T-cell (primary cell): ENCODE results near the gene R3HDM2. TPM values are rescaled to one million over a fixed set of nuclear protein-coding genes. Genes with fewer than 3 reads are reported as not detected.

Experiments
- ATAC-seq, 4 experiments: fragments of 200-7000 bp in 3 of 4; fragments of 150-1000 bp in 1 of 4; cut with Tn5 transposase; replicated peaks in 1 of 4; 1 replicate in 3 of 4; 2 replicates in 1 of 4; pipeline ENCODE4 v1.10.0; 2021; ENCODE audit warnings: moderate library complexity in 3 of 4, mild to moderate bottlenecking in 2 of 4, moderate number of reproducible peaks in 1 of 4
- CTCF ChIA-PET, 2 donors: fragments of 300-600 bp; sonication (Branson Sonifier 250); formaldehyde crosslinking; loops; one replicate each; lab custom pipeline; 2022; ENCODE audit warnings: antibody characterized with exemption in 2 of 2; lab: Charles Lee
- POLR2A ChIA-PET, 2 donors: fragments of 300-600 bp; sonication (Branson Sonifier 250); formaldehyde crosslinking; loops; one replicate each; lab custom pipeline; 2022; ENCODE audit warnings: antibody characterized with exemption in 2 of 2; lab: Charles Lee
- DNase-seq, 35 experiments: peaks; one replicate each; pipeline versions ENCODE4 v3.0.0 to v3.0.0-alpha.2; 2013 to 2023
- H3K27ac ChIP-seq: one replicate; pipeline ENCODE4 v1.5.1; 2013; ENCODE audit warnings: low read length
- H3K27me3 ChIP-seq, 2 experiments: replicated peaks in 1 of 2; 1 replicate in 1 of 2; 2 replicates in 1 of 2; pipeline versions ENCODE4 v1.6.1 to v1.7.0; 2013; ENCODE audit warnings: low read length in 1 of 2, mixed read lengths in 1 of 2; ENCODE audit not compliant: control insufficient read depth in 2 of 2, insufficient read depth in 2 of 2; ENCODE audit errors: extremely low read depth in 1 of 2
- H3K36me3 ChIP-seq, 2 donors: 1 replicate in 1 of 2; 2 replicates in 1 of 2; pipeline versions ENCODE4 v1.6.1 to v1.7.0; 2013; ENCODE audit warnings: low read length in 1 of 2; ENCODE audit not compliant: control insufficient read depth in 2 of 2, insufficient read depth in 1 of 2; ENCODE audit errors: extremely low read depth in 1 of 2
- H3K4me1 ChIP-seq, 2 experiments: 1 replicate in 1 of 2; 2 replicates in 1 of 2; pipeline versions ENCODE4 v1.6.1 to v1.7.0; 2013; ENCODE audit warnings: low read length in 2 of 2, mixed read lengths in 1 of 2; ENCODE audit not compliant: insufficient read depth in 2 of 2, control insufficient read depth in 1 of 2; ENCODE audit errors: extremely low read depth in 1 of 2
- H3K4me3 ChIP-seq, 2 donors: 1 replicate in 1 of 2; 2 replicates in 1 of 2; pipeline versions ENCODE4 v1.5.1 to v1.7.0; 2013; ENCODE audit warnings: mild to moderate bottlenecking in 2 of 2, low read length in 1 of 2, moderate library complexity in 1 of 2; ENCODE audit not compliant: control insufficient read depth in 1 of 2; ENCODE audit errors: extremely low read depth in 1 of 2
- H3K9me3 ChIP-seq: 2 replicates; pipeline ENCODE4 v1.7.0; 2013
- H3K27ac Mint-ChIP-seq, 2 donors: one replicate each; pipeline ENCODE4 v1.8.0; 2020 to 2021; ENCODE audit warnings: mild to moderate bottlenecking in 2 of 2, mixed read lengths in 2 of 2
- H3K27me3 Mint-ChIP-seq, 2 donors: one replicate each; pipeline ENCODE4 v1.8.0; 2021 to 2022; ENCODE audit warnings: mixed read lengths in 2 of 2
- H3K36me3 Mint-ChIP-seq: one replicate; pipeline ENCODE4 v1.8.0; 2021; ENCODE audit warnings: mixed read lengths
- H3K4me1 Mint-ChIP-seq, 3 donors: one replicate each; pipeline ENCODE4 v1.8.0; 2020 to 2022; ENCODE audit warnings: mixed read lengths in 3 of 3, mild to moderate bottlenecking in 1 of 3
- H3K4me3 Mint-ChIP-seq, 3 donors: one replicate each; pipeline ENCODE4 v1.8.0; 2020 to 2022; ENCODE audit warnings: mild to moderate bottlenecking in 3 of 3, mixed read lengths in 3 of 3, moderate library complexity in 3 of 3
- H3K9me3 Mint-ChIP-seq, 3 donors: one replicate each; pipeline ENCODE4 v1.8.0; 2020 to 2022; ENCODE audit warnings: mixed read lengths in 3 of 3
- WGBS: methylation state at CpG from one replicate; pipeline ENCODE4 v1.1.5; 2013; ENCODE audit warnings: missing lambda C conversion rate; ENCODE audit not compliant: insufficient coverage; 5-methylcytosine and 5-hydroxymethylcytosine counted together
- total RNA-seq, 35 experiments: library from RNA in 6 of 35; stranded (reverse) in 6 of 35; fragments of 120-200 nt in 1 of 35; gene quantifications; one replicate each; pipeline versions ENCODE4 v1.2.1 to v1.2.4 and lab custom pipeline; 2013 to 2026

R3HDM2 gene
- total RNA-seq, 5 donors from 2014 or later (not counting 1 experiment from before 2014, with no cell fraction given): 88.3 to 122 (median 94.7) TPM

GRCh38 chr12:57329219-57329618 lies 101.6 kb downstream of the R3HDM2 start:
- CTCF ChIA-PET: no interaction called here

GRCh38 chr12:57325395-57325794 lies 105.4 kb downstream of the R3HDM2 start:
- POLR2A ChIA-PET: interaction anchor here in 1 of 2 donors (0.6 kb wide), 1 partner anchor 32 kb away, joined by 6 read pairs; no protein-coding TSS in a partner anchor

More at GRCh38 chr12:57329219-57329618, 101.6 kb downstream of the R3HDM2 start:
- POLR2A ChIA-PET: no interaction called here
- DNase-seq: no peak
- H3K27ac ChIP-seq: no peak overlapping the region
- H3K9me3 ChIP-seq: no peaks in the 10 kb centered on the region
- Mint-ChIP-seq H3K36me3 (peaks cover 22% of the 10 kb centered on the region), H3K4me1 (peaks cover 2 to 7% (median 6%) of the 10 kb centered on the region in 3 donors), H3K27me3 (no peaks in the 10 kb centered on the region), H3K27ac (no peak overlapping the region), H3K4me3 (no peak overlapping the region), H3K9me3 (no peaks in the 10 kb centered on the region)
- no peak overlapping the region for H3K4me3 ChIP-seq
- no peak for ATAC-seq
- H3K4me1 ChIP-seq: no peaks in the 10 kb centered on the region
- no CpG with 5 or more reads among the region's 4 CpGs for WGBS
- no peaks in the 10 kb centered on the region for H3K27me3 ChIP-seq
- H3K36me3 ChIP-seq: peaks cover 0 to 3% of the 10 kb centered on the region in 2 donors

GRCh38 chr12:57323416-57323815 lies 107.4 kb downstream of the R3HDM2 start:
- H3K27ac Mint-ChIP-seq: no peak overlapping the region
- no peaks in the 10 kb centered on the region for H3K27me3 Mint-ChIP-seq
- no peaks in the 10 kb centered on the region for H3K9me3 ChIP-seq
- H3K4me1 ChIP-seq: no peaks in the 10 kb centered on the region
- H3K27ac ChIP-seq: no peak overlapping the region
- H3K4me3 Mint-ChIP-seq: no peak overlapping the region
- H3K36me3 Mint-ChIP-seq: peaks cover 19% of the 10 kb centered on the region
- no peaks in the 10 kb centered on the region for H3K36me3 ChIP-seq
- no peak for ATAC-seq
- CTCF ChIA-PET: no interaction called here
- no peak for DNase-seq
- H3K4me3 ChIP-seq: no peak overlapping the region
- H3K27me3 ChIP-seq: no peaks in the 10 kb centered on the region
- POLR2A ChIA-PET: no interaction called here
- H3K4me1 Mint-ChIP-seq: peaks cover 0 to 11% (median 5%) of the 10 kb centered on the region in 3 donors
- 50% methylated on average over 1 of the region's 3 CpGs for WGBS
- no peaks in the 10 kb centered on the region for H3K9me3 Mint-ChIP-seq

More at GRCh38 chr12:57325395-57325794, 105.4 kb downstream of the R3HDM2 start:
- DNase-seq: no peak
- Histone ChIP-seq H3K4me3 (no peak overlapping the region), H3K27me3 (no peaks in the 10 kb centered on the region), H3K9me3 (no peaks in the 10 kb centered on the region), H3K36me3 (no peaks in the 10 kb centered on the region), H3K4me1 (no peaks in the 10 kb centered on the region), H3K27ac (no peak overlapping the region)
- peaks cover 0 to 8% (median 3%) of the 10 kb centered on the region in 3 donors for H3K4me1 Mint-ChIP-seq
- CTCF ChIA-PET: interaction anchor here in 1 of 2 donors (0.6 kb wide), 1 partner anchor 10 kb away, joined by 4 read pairs; no protein-coding TSS in a partner anchor
- no peaks in the 10 kb centered on the region for H3K27me3 Mint-ChIP-seq
- peaks cover 17% of the 10 kb centered on the region for H3K36me3 Mint-ChIP-seq
- H3K4me3 Mint-ChIP-seq: no peak overlapping the region
- H3K9me3 Mint-ChIP-seq: no peaks in the 10 kb centered on the region
- ATAC-seq: no peak
- H3K27ac Mint-ChIP-seq: no peak overlapping the region

- no peak for DNase-seq
- Histone ChIP-seq H3K27ac (no peak overlapping the region), H3K27me3 (no peaks in the 10 kb centered on the region), H3K4me1 (no peaks in the 10 kb centered on the region), H3K4me3 (no peak overlapping the region), H3K36me3 (no peaks in the 10 kb centered on the region), H3K9me3 (no peaks in the 10 kb centered on the region)
- POLR2A ChIA-PET: no interaction called here
- WGBS: no CpG with 5 or more reads among the region's 2 CpGs
- Mint-ChIP-seq H3K9me3 (no peaks in the 10 kb centered on the region), H3K4me3 (no peak overlapping the region), H3K36me3 (peaks cover 7% of the 10 kb centered on the region), H3K4me1 (peaks cover 0 to 4% (median 2%) of the 10 kb centered on the region in 3 donors), H3K27ac (no peak overlapping the region), H3K27me3 (no peaks in the 10 kb centered on the region)
- CTCF ChIA-PET: no interaction called here
- ATAC-seq: no peak
Observed at GRCh38 chr12:57320639-57321038, 110.2 kb downstream of the R3HDM2 start.

- ChIA-PET POLR2A (interaction anchor here in 1 of 2 donors (0.5 kb wide), 1 partner anchor 251 kb away, joined by 3 read pairs; no protein-coding TSS in a partner anchor), CTCF (no interaction called here)
- ATAC-seq (no peak), DNase-seq (no peak)
- no peak overlapping the region for H3K4me3 ChIP-seq
- WGBS: 100% methylated on average over 3 of the region's 11 CpGs
- H3K9me3 ChIP-seq: no peaks in the 10 kb centered on the region
- peaks cover 7% of the 10 kb centered on the region for H3K36me3 Mint-ChIP-seq
- peak overlapping the region in 1 of 2 donors; percentile 19 for H3K27ac Mint-ChIP-seq
- H3K27me3 ChIP-seq: no peaks in the 10 kb centered on the region
- no peak overlapping the region for H3K27ac ChIP-seq
- no peaks in the 10 kb centered on the region for H3K36me3 ChIP-seq
- no peak overlapping the region for H3K4me3 Mint-ChIP-seq
- H3K27me3 Mint-ChIP-seq: no peaks in the 10 kb centered on the region
- H3K4me1 Mint-ChIP-seq: peaks cover 0 to 4% (median 2%) of the 10 kb centered on the region in 3 donors
- H3K9me3 Mint-ChIP-seq: no peaks in the 10 kb centered on the region
- H3K4me1 ChIP-seq: no peaks in the 10 kb centered on the region
Observed at GRCh38 chr12:57319678-57320469, 111.0 kb downstream of the R3HDM2 start.

- no peaks in the 10 kb centered on the region for H3K9me3 Mint-ChIP-seq
- no peak overlapping the region for H3K4me3 Mint-ChIP-seq
- H3K27me3 Mint-ChIP-seq: no peaks in the 10 kb centered on the region
- POLR2A ChIA-PET: no interaction called here
- Histone ChIP-seq H3K36me3 (peaks cover 0 to 3% of the 10 kb centered on the region in 2 donors), H3K4me1 (no peaks in the 10 kb centered on the region), H3K9me3 (no peaks in the 10 kb centered on the region), H3K27ac (no peak overlapping the region), H3K27me3 (no peaks in the 10 kb centered on the region), H3K4me3 (no peak overlapping the region)
- peaks cover 13% of the 10 kb centered on the region for H3K36me3 Mint-ChIP-seq
- CTCF ChIA-PET: interaction anchor here in 1 of 2 donors (0.6 kb wide), 1 partner anchor 54 kb away, joined by 4 read pairs; no protein-coding TSS in a partner anchor
- H3K4me1 Mint-ChIP-seq: peaks cover 0 to 4% (median 2%) of the 10 kb centered on the region in 3 donors
- ATAC-seq: no peak
- H3K27ac Mint-ChIP-seq: no peak overlapping the region
- 98% methylated on average over 6 of the region's 7 CpGs for WGBS
- no peak for DNase-seq
Observed at GRCh38 chr12:57315681-57316080, 115.2 kb downstream of the R3HDM2 start.
